SHP77 (cell line): ENCODE results near the gene SLC9C1.

Experiments
- DNase-seq, 2 experiments: peaks; one replicate each; lab custom pipeline; 2025; lab: John Stamatoyannopoulos, UW

The SLC9C1 gene

GRCh38 chr3:112109322-112109721 is 184.7 kb downstream of the SLC9C1 start:
- DNase-seq: peak in 1 of 2 experiments; percentile 39

GRCh38 chr3:112104774-112105173 is 189.2 kb downstream of the SLC9C1 start:
- DNase-seq: no peak

DNA sequence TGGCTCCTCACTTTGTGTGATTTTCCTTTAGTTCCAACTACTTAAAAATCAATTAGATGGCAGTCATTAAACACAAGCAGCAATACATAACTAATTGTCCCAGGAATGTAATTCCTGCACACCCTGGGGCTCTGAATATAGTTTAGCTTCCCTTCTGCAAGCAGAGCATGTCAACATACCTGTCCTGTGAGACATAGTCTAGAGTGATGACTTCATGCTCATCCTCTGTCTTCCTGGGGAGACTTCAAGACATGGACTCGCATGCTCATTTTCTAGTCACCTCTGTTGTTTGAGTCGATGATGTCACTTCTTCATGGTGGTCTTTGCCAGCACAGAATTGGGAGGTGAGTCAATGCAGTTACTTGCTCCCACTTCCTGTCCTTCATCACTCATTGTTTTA is 192.1 kb downstream of the SLC9C1 start:
- DNase-seq: no peak

DNA sequence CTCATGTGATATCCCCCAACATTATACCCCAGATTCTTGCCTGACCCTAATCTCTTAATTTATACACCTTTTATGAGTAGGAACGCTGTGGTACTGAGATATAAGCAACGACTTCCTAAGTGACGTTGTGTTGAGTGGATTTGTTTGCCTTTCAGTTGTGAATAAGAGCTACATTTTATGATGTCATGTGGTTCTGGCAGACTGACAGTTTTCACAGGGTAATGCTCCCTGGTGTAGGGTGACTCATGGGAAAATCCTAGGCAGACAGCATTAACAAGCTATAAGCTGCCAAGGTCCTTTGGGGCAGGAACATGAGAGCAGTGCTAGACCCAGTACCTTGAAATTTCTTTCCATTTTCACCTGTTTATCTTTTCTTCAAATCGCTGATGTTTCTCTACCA is 196.6 kb downstream of the SLC9C1 start:
- DNase-seq: peak; percentile 78 to 92

DNA sequence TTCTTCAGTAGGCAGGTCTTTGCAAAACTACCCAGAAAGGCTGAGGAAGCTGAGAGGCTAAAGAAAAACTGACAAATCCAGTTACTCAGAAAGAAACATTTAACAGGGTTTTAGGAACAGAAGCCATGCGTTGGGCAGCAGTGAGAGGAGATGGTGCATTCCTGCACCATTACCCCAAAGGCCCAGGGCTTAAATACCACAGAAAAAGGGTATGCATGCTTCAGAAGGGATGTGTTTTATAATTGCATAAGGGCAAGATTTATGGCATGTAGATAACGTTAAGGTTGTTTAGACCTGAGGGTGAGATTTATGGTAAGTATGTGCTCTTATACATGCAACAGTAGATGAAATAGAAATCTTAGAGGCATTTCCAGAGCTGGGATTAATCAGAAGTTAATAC is 197.8 kb downstream of the SLC9C1 start:
- DNase-seq: no peak

DNA sequence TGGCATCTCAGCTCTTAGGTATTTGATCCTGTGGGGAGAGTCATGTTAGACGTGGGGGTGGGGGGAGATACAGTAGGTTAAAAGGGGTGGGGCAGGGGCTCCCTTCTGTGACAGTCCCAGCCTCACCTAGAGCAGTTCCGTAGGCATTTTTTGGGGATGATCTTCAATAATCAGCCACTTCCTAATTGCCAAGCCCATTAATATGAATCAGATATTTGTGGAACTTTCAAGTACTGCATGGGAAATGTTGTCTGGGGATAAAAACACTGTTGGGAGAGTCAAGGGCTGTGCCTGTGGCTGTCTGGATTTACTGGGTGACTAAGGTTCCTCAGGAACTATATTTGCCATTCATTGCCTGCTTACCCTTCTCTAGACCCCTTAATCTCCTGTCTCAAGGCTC is 198.3 kb downstream of the SLC9C1 start:
- no peak for DNase-seq

- no peak for DNase-seq
These were observed 200.9 kb downstream of the SLC9C1 start for GRCh38 chr3:112093180-112093522.

DNA sequence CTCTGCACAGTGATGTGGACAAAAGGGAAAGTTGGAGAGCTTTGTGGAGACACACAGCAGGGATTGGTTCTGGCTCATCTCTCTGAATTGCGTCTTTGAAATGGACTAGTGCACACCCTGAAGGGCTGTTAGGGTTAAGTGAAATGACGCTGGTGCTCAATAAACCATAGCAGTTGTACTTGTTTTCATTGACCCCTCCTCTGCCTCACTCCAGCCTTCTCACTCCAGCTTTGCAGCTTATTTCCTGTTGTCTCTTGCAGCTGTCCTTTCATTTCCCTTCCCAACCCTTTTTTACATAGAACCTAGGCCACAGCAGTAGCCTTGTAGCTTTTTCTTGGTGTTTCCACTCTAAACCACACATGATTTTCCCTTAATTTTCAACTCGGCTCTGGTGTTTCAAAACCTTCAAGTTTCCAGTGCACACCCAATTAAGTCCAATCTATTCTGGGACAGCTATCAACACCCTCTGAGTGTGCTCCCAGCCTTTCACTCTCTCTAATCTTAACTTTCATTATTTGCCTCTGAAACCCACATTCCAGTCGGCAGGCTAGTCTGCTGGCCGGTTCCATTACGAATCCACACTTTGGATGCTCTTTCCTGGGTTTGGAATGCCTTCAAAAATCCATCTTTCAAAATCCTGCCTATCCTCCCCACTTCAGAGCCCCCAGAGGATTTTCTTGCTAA is 201.4 kb downstream of the SLC9C1 start:
- DNase-seq: peak in 1 of 2 experiments; percentile 31

GRCh38 chr3:112090887-112091586 is 203.0 kb downstream of the SLC9C1 start:
- peak in 1 of 2 experiments; percentile 31 for DNase-seq
